Measurements from ENCODE around the gene REL.

- no peak for TF ChIP-seq EZH2 (IDR thresholded peaks at IDR 0.05; ENCODE audit: low read length, unreplicated experiment)
- TF ChIP-seq CTCF (conservative IDR thresholded peaks at IDR 0.05; ENCODE audit: low read depth, low read length), result no peak
Measured at GRCh38 chr2:60966507-60967405, 85.4 kb downstream of the REL start.

All from PC-3 (cell line).